A673 (cell line): ENCODE results near the gene IL1RAPL2. TPM values are rescaled to one million over a fixed set of nuclear protein-coding genes. Genes with fewer than 3 reads are reported as not detected.

Source experiments
- BruUV-seq: library from RNA; stranded (reverse); fragments of 400-500 nt; replicated peaks from 2 replicates; lab custom pipeline; 2021; lab: Mats Ljungman, UMichigan
- CTCF ChIA-PET: fragments of 300-600 bp; sonication (Branson Sonifier 250); formaldehyde crosslinking; loops from one replicate; lab custom pipeline; 2022; ENCODE audit warnings: antibody characterized with exemption; lab: Charles Lee
- POLR2A ChIA-PET: fragments of 300-600 bp; sonication (Branson Sonifier 250); formaldehyde crosslinking; loops from one replicate; lab custom pipeline; 2022; ENCODE audit warnings: antibody characterized with exemption; ENCODE audit not compliant: low non-redundant PET; lab: Charles Lee
- DNase-seq: peaks from one replicate; pipeline ENCODE4 v3.0.0-alpha.2; 2015; ENCODE audit warnings: low spot score
- H3K27ac ChIP-seq: fragments of 200-600 bp; sonication (generic); 2 replicates; pipeline ENCODE4 v1.5.1; 2016; ENCODE audit warnings: mixed run types, low read depth, mild to moderate bottlenecking, mixed read lengths, antibody characterized with exemption, low read length; ENCODE audit not compliant: poor library complexity, severe bottlenecking
- H3K27me3 ChIP-seq: fragments of 200-600 bp; sonication (generic); replicated peaks from 2 replicates; pipeline ENCODE4 v1.6.1; 2017; ENCODE audit warnings: mixed run types, low read depth, mild to moderate bottlenecking, mixed read lengths, antibody characterized with exemption, low read length; ENCODE audit not compliant: insufficient read depth, poor library complexity
- H3K36me3 ChIP-seq: fragments of 200-600 bp; sonication (generic); 2 replicates; pipeline ENCODE4 v1.6.1; 2016; ENCODE audit warnings: mixed run types, mild to moderate bottlenecking, mixed read lengths, antibody characterized with exemption, low read length; ENCODE audit not compliant: insufficient read depth, poor library complexity, severe bottlenecking
- H3K4me1 ChIP-seq: fragments of 200-600 bp; sonication (generic); 2 replicates; pipeline ENCODE4 v1.6.1; 2017; ENCODE audit warnings: mixed run types, mild to moderate bottlenecking, mixed read lengths, antibody characterized with exemption, low read length; ENCODE audit not compliant: insufficient read depth, poor library complexity, severe bottlenecking
- H3K4me3 ChIP-seq: fragments of 200-600 bp; sonication (generic); 2 replicates; pipeline ENCODE4 v1.5.1; 2016; ENCODE audit warnings: low read depth, mixed run types, mild to moderate bottlenecking, mixed read lengths, low read length; ENCODE audit not compliant: poor library complexity, severe bottlenecking
- H3K9me3 ChIP-seq: fragments of 200-600 bp; sonication (generic); 2 replicates; pipeline ENCODE4 v1.6.1; 2016; ENCODE audit warnings: mixed run types, low read depth, mild to moderate bottlenecking, mixed read lengths, antibody characterized with exemption, low read length; ENCODE audit not compliant: poor library complexity, severe bottlenecking
- EZH2 ChIP-seq: fragments of 200-600 bp; sonication (generic); IDR thresholded peaks from 2 replicates; pipeline ENCODE4 v1.6.1; 2017; ENCODE audit warnings: borderline replicate concordance, low read depth, mild to moderate bottlenecking, mixed read lengths, antibody characterized with exemption, low read length; ENCODE audit not compliant: poor library complexity, severe bottlenecking
- intact Hi-C: fragments of 100-400 bp; cut with micrococcal nuclease; formaldehyde crosslinking; loops from one replicate; pipeline ENCODE4 v1.10.0; 2022; ENCODE audit not compliant: unreplicated experiment
- total RNA-seq: library from RNA; stranded (reverse); gene quantifications from 2 replicates; pipeline ENCODE4 v1.2.3, GENCODE V29; 2021
- TF ChIP-seq, protein P1 (sequence below): fragments of 300-800, 200-600 bp; sonication (generic); conservative IDR thresholded peaks from 2 replicates; pipeline ENCODE4 v1.5.1; 2017; ENCODE audit warnings: low read depth, mild to moderate bottlenecking, antibody characterized with exemption, low read length, moderate library complexity, mixed read lengths

Gene IL1RAPL2
- total RNA-seq, 1 experiment from 2014 or later = not detected

DNA sequence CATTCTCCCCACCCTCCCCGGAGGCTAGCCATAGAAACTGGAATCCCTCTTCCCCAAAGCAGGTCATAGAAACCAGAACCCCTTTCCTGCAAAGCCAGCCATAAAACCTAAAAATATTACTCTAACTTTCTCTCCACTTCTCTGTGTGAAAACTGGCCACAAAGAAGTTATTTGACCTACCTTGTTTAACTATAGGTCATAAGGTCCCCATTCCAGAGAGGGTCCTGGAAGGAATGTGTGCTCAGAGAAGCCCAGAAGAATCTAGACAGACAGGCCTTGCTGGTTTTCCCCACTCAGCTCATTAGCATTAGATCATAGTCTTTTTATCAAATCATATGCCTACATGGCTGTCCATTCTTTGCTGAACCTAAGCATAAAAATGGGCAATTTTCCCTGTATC lies 707.3 kb downstream of the IL1RAPL2 start:
- ChIA-PET CTCF (no interaction called here), POLR2A (no interaction called here)
- BruUV-seq = no TSS peak
- no peaks in the 10 kb centered on the region for H3K4me1 ChIP-seq
- H3K4me3 ChIP-seq = no peak overlapping the region
- no peak for TF ChIP-seq EZH2
- TF ChIP-seq, protein P1, sequence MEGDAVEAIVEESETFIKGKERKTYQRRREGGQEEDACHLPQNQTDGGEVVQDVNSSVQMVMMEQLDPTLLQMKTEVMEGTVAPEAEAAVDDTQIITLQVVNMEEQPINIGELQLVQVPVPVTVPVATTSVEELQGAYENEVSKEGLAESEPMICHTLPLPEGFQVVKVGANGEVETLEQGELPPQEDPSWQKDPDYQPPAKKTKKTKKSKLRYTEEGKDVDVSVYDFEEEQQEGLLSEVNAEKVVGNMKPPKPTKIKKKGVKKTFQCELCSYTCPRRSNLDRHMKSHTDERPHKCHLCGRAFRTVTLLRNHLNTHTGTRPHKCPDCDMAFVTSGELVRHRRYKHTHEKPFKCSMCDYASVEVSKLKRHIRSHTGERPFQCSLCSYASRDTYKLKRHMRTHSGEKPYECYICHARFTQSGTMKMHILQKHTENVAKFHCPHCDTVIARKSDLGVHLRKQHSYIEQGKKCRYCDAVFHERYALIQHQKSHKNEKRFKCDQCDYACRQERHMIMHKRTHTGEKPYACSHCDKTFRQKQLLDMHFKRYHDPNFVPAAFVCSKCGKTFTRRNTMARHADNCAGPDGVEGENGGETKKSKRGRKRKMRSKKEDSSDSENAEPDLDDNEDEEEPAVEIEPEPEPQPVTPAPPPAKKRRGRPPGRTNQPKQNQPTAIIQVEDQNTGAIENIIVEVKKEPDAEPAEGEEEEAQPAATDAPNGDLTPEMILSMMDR = no peak
- intact Hi-C loops = no loop called here
- DNase-seq = no peak
- no peaks in the 10 kb centered on the region for H3K36me3 ChIP-seq
- no peaks in the 10 kb centered on the region for H3K9me3 ChIP-seq
- no peaks in the 10 kb centered on the region for H3K27me3 ChIP-seq
- no peak overlapping the region for H3K27ac ChIP-seq

DNA sequence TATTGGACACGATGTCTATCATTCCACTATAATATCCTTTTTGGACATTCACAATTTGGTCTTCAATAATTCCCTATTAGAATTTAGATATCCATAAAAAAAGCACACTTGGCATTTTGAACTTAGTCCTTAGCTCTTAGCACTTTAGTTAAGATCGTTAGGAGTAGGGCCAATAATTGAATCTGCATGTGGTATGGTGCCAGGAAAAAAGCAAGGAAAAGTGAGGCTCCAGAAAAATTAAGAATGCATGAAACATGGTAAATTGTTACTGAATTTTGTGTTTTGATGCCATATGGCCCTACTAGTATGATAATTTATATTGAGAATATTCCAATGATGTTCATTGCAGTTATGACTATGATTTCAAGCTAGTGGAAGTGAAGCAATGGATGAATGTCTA lies 708.1 kb downstream of the IL1RAPL2 start:
- Histone ChIP-seq H3K4me3 (no peak overlapping the region), H3K27ac (no peak overlapping the region), H3K36me3 (no peaks in the 10 kb centered on the region), H3K4me1 (no peaks in the 10 kb centered on the region), H3K9me3 (no peaks in the 10 kb centered on the region), H3K27me3 (no peaks in the 10 kb centered on the region)
- ChIA-PET POLR2A (no interaction called here), CTCF (no interaction called here)
- BruUV-seq = no TSS peak
- intact Hi-C loops = no loop called here
- DNase-seq = no peak
- TF ChIP-seq, protein P1 = no peak
- no peak for TF ChIP-seq EZH2

DNA sequence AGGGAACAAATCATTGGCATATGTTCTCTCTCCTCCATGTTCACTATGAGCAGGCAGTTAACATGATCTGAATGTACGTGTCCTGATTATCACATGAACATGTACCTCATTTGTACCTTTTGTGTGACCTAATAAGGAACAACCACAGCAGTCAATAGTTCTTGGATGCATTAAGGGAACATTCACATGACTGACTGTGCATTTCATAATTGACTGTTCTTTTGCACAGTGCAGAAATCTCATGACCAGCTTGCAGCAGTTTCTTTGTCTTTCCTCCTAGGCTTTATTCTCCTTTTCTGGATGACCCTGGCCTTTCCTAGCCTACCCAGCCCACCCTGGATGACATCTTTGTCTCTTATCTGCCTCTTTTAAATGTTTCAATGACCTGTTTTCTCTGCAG lies 711.1 kb downstream of the IL1RAPL2 start:
- Histone ChIP-seq H3K27ac (no peak overlapping the region), H3K9me3 (no peaks in the 10 kb centered on the region), H3K27me3 (no peaks in the 10 kb centered on the region), H3K36me3 (no peaks in the 10 kb centered on the region), H3K4me1 (no peaks in the 10 kb centered on the region), H3K4me3 (no peak overlapping the region)
- TF ChIP-seq EZH2 = no peak
- TF ChIP-seq, protein P1 = no peak
- DNase-seq = no peak
- ChIA-PET POLR2A (no interaction called here), CTCF (no interaction called here)
- BruUV-seq = no TSS peak
- intact Hi-C loops = no loop called here
